Stimulated activated CD4-positive, alpha-beta T cell treated with anti-CD3 and anti-CD28 coated beads, Interleukin-1b, Interleukin-23, amount 100 ng/mL, for 4 hours (primary cell): ENCODE results near the gene SPIRE2.
"Not testable (repeated sequence)": the region's sequence is repeated elsewhere in the genome, so short reads cannot be mapped to it uniquely, and the experiment has no call there.

ENCODE experiments used
- DNase-seq, 2 donors: peaks; one replicate each; pipeline ENCODE4 v3.0.0-alpha.2; 2020; ENCODE audit warnings: low read depth in 2 of 2

Gene SPIRE2

GRCh38 chr16:89811321-89811720, 17.0 kb upstream of the SPIRE2 start:
- DNase-seq: no peak

- DNase-seq: peak in 1 of 2 donors; percentile 22
These were observed 12.5 kb upstream of the SPIRE2 start for GRCh38 chr16:89815639-89816348.

GRCh38 chr16:89818851-89819403, 9.3 kb upstream of the SPIRE2 start:
- not testable (repeated sequence) for DNase-seq

GRCh38 chr16:89819448-89819847, 8.8 kb upstream of the SPIRE2 start:
- not testable (repeated sequence) for DNase-seq

- DNase-seq: no peak
These were observed 6.7 kb upstream of the SPIRE2 start for GRCh38 chr16:89821438-89822187.

- DNase-seq: no peak
These were observed 5.8 kb upstream of the SPIRE2 start for GRCh38 chr16:89822188-89823086.

GRCh38 chr16:89823087-89823823, 5.0 kb upstream of the SPIRE2 start:
- DNase-seq: no peak

- DNase-seq: not testable (repeated sequence)
These were observed 4.5 kb upstream of the SPIRE2 start for GRCh38 chr16:89823824-89824148.

- DNase-seq: no peak
These were observed 1.5 kb upstream of the SPIRE2 start for GRCh38 chr16:89826531-89827382.

GRCh38 chr16:89827383-89828198, 684 bp upstream of the SPIRE2 start:
- no peak for DNase-seq

GRCh38 chr16:89828870-89829629, 775 bp downstream of the SPIRE2 start:
- no peak for DNase-seq

GRCh38 chr16:89829630-89830437, 1.6 kb downstream of the SPIRE2 start:
- DNase-seq: no peak

GRCh38 chr16:89831810-89832328, 3.6 kb downstream of the SPIRE2 start:
- no peak for DNase-seq

- not testable (repeated sequence) for DNase-seq
These were observed 5.5 kb downstream of the SPIRE2 start for GRCh38 chr16:89833664-89834363.

- not testable (repeated sequence) for DNase-seq
These were observed 6.6 kb downstream of the SPIRE2 start for GRCh38 chr16:89834813-89835363.

GRCh38 chr16:89836484-89836883, 8.2 kb downstream of the SPIRE2 start:
- DNase-seq: not testable (repeated sequence)
